MM.1S (cell line): ENCODE data around the gene KCNMA1.

Source experiments
- CTCF ChIP-seq: fragments of 300-600 bp; sonication (generic); IDR thresholded peaks from 2 replicates; pipeline ENCODE4 v1.5.1; 2016; ENCODE audit warnings: antibody characterized with exemption, low read length, mixed read lengths
- EZH2 ChIP-seq: fragments of 300-600 bp; sonication (generic); optimal IDR thresholded peaks from 2 replicates; pipeline ENCODE3; 2017; ENCODE audit warnings: low read depth, mild to moderate bottlenecking, antibody characterized with exemption, low read length, mixed read lengths

- TF ChIP-seq CTCF, result no peak
- no peak for TF ChIP-seq EZH2
Measured at GRCh38 chr10:77398986-77399755, 238.4 kb downstream of the KCNMA1 start.
